Loucy (cell line): ENCODE measurements around the gene GCH1.
A peak's percentile ranks its signal among the peaks of the same experiment; 100 is the strongest.

Source experiments
- H2AFZ ChIP-seq: fragments of 200-600 bp; sonication (generic); 2 replicates; pipeline ENCODE4 v1.6.0; 2016; ENCODE audit warnings: antibody characterized with exemption, mild to moderate bottlenecking, low read length, moderate library complexity
- H3F3A ChIP-seq: fragments of 200-600 bp; 2 replicates; pipeline ENCODE4 v1.6.0; 2016; ENCODE audit warnings: antibody characterized with exemption, low read depth, mild to moderate bottlenecking
- H3K27me3 ChIP-seq: fragments of 200-600 bp; sonication (generic); 2 replicates; pipeline ENCODE4 v1.6.1; 2014; ENCODE audit warnings: low read length, mild to moderate bottlenecking; ENCODE audit not compliant: insufficient read depth, poor library complexity, severe bottlenecking
- H3K36me3 ChIP-seq: fragments of 200-600 bp; sonication (generic); 2 replicates; pipeline ENCODE4 v1.6.1; 2016; ENCODE audit warnings: low read length; ENCODE audit not compliant: insufficient read depth
- H3K4me1 ChIP-seq: fragments of 200-600 bp; sonication (generic); 2 replicates; pipeline ENCODE4 v1.5.1; 2014; ENCODE audit warnings: low read length, mild to moderate bottlenecking; ENCODE audit not compliant: insufficient read depth, poor library complexity, severe bottlenecking
- H3K4me2 ChIP-seq: fragments of 200-600 bp; sonication (generic); 2 replicates; pipeline ENCODE4 v1.6.0; 2014; ENCODE audit warnings: antibody characterized with exemption, low read length, low read depth, mild to moderate bottlenecking; ENCODE audit not compliant: poor library complexity, severe bottlenecking
- H3K4me3 ChIP-seq: fragments of 200-600 bp; sonication (generic); 2 replicates; pipeline ENCODE4 v1.5.1; 2014; ENCODE audit warnings: low read length, mild to moderate bottlenecking, mixed read lengths; ENCODE audit not compliant: poor library complexity, severe bottlenecking
- H3K79me2 ChIP-seq: fragments of 200-600 bp; sonication (generic); 2 replicates; pipeline ENCODE4 v1.6.1; 2014; ENCODE audit warnings: low read length; ENCODE audit not compliant: insufficient read depth
- H3K9ac ChIP-seq: fragments of 200-600 bp; sonication (generic); 2 replicates; pipeline ENCODE4 v1.6.0; 2014; ENCODE audit warnings: mild to moderate bottlenecking, low read depth, low read length, moderate library complexity; ENCODE audit not compliant: poor library complexity, severe bottlenecking
- H3K9me2 ChIP-seq: fragments of 200-600 bp; sonication (generic); replicated peaks from 2 replicates; pipeline ENCODE4 v1.6.1; 2016; ENCODE audit warnings: low read depth, low read length, mixed read lengths
- H3K9me3 ChIP-seq: fragments of 200-600 bp; sonication (generic); 2 replicates; pipeline ENCODE4 v1.6.1; 2014; ENCODE audit warnings: mild to moderate bottlenecking, antibody characterized with exemption, low read length, low read depth; ENCODE audit not compliant: insufficient read depth
- H4K20me1 ChIP-seq: fragments of 200-600 bp; sonication (generic); 2 replicates; pipeline ENCODE4 v1.6.0; 2014; ENCODE audit warnings: antibody characterized with exemption, low read length, mild to moderate bottlenecking; ENCODE audit not compliant: insufficient read depth, poor library complexity, severe bottlenecking
- CTCF ChIP-seq: fragments of 200-600 bp; sonication (generic); conservative IDR thresholded peaks from 2 replicates; pipeline ENCODE4 v1.5.1; 2014; ENCODE audit warnings: mild to moderate bottlenecking, antibody characterized with exemption, low read length
- EZH2phosphoT487 ChIP-seq: fragments of 200-600 bp; IDR thresholded peaks from 2 replicates; pipeline ENCODE4 v1.6.1; 2018; ENCODE audit warnings: antibody characterized with exemption, mild to moderate bottlenecking, moderate library complexity, borderline replicate concordance

The GCH1 gene

GRCh38 chr14:54815016-54815415 lies 87.6 kb downstream of the GCH1 start:
- no peaks in the 10 kb centered on the region for H3K9me2 ChIP-seq
- H3K9ac ChIP-seq: no peak overlapping the region
- H3K4me1 ChIP-seq: no peaks in the 10 kb centered on the region
- no peak overlapping the region for H2AFZ ChIP-seq
- H3K4me2 ChIP-seq: no peak overlapping the region
- H4K20me1 ChIP-seq: no peaks in the 10 kb centered on the region
- H3F3A ChIP-seq: no peaks in the 10 kb centered on the region
- H3K9me3 ChIP-seq: no peaks in the 10 kb centered on the region
- no peaks in the 10 kb centered on the region for H3K79me2 ChIP-seq
- H3K27me3 ChIP-seq: no peaks in the 10 kb centered on the region
- TF ChIP-seq EZH2phosphoT487 (no peak), CTCF (no peak)
- no peak overlapping the region for H3K4me3 ChIP-seq
- no peaks in the 10 kb centered on the region for H3K36me3 ChIP-seq

- no peaks in the 10 kb centered on the region for H3K9me2 ChIP-seq
- no peak overlapping the region for H2AFZ ChIP-seq
- H3K4me2 ChIP-seq: no peak overlapping the region
- no peaks in the 10 kb centered on the region for H3F3A ChIP-seq
- TF ChIP-seq EZH2phosphoT487: no peak
- peak; percentile 58 for TF ChIP-seq CTCF
- H3K4me1 ChIP-seq: no peaks in the 10 kb centered on the region
- H3K4me3 ChIP-seq: no peak overlapping the region
- no peaks in the 10 kb centered on the region for H4K20me1 ChIP-seq
- H3K36me3 ChIP-seq: no peaks in the 10 kb centered on the region
- H3K9me3 ChIP-seq: no peaks in the 10 kb centered on the region
- H3K27me3 ChIP-seq: no peaks in the 10 kb centered on the region
- no peak overlapping the region for H3K9ac ChIP-seq
- no peaks in the 10 kb centered on the region for H3K79me2 ChIP-seq
Measured at GRCh38 chr14:54814076-54814475, 88.5 kb downstream of the GCH1 start.

- Histone ChIP-seq H3K27me3 (no peaks in the 10 kb centered on the region), H3K4me2 (no peak overlapping the region), H3K9me3 (no peaks in the 10 kb centered on the region), H3K4me1 (no peaks in the 10 kb centered on the region), H4K20me1 (no peaks in the 10 kb centered on the region), H3K79me2 (no peaks in the 10 kb centered on the region), H3K36me3 (no peaks in the 10 kb centered on the region), H3F3A (no peaks in the 10 kb centered on the region), H3K4me3 (no peak overlapping the region), H2AFZ (no peak overlapping the region), H3K9ac (no peak overlapping the region), H3K9me2 (no peaks in the 10 kb centered on the region)
- no peak for TF ChIP-seq EZH2phosphoT487
- no peak for TF ChIP-seq CTCF
Measured at GRCh38 chr14:54813081-54813480, 89.5 kb downstream of the GCH1 start.
